ENCODE measurements around the gene PHACTR4. TPM values are rescaled to one million over a fixed set of nuclear protein-coding genes. Genes with fewer than 3 reads are reported as not detected.

The PHACTR4 gene
- polyA plus RNA-seq, 1 donor (not counting 4 experiments of a cell fraction or from before 2014, with no cell fraction given) = 12.2 TPM

DNA sequence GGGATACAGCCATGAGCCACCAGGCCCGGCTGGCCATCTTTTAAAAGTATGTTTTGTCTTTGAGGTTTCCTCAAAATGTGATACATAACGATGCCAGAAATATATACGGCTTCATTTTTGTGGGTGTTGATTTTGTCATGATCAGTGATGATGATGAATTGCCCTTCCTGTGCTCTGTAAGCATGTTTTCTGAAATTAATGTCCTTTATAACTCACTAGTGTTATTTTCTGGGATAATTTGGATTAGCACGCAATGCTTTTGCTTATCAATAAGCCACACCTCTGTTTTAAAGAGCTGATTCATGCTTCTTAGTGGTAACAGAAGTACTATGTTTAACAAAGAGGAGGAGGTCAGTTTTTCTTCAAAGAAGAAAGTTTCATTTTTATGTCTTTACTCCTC, 25.6 kb downstream of the PHACTR4 start:
- no peaks in the 10 kb centered on the region for H3K9me1 ChIP-seq (ENCODE audit: control insufficient read depth, extremely low read depth, insufficient read depth, low read length)
- no peak overlapping the region for H3K27ac ChIP-seq (ENCODE audit: control insufficient read depth, insufficient read depth, low read length)
- DNase-seq (ENCODE audit: low read depth, low spot score) (no peak), FAIRE-seq (no peak)
- H2AFZ ChIP-seq (ENCODE audit: control insufficient read depth, low read length) = no peak overlapping the region
- no peaks in the 10 kb centered on the region for H3K9me3 ChIP-seq (ENCODE audit: control insufficient read depth, low read depth, low read length)
- no peaks in the 10 kb centered on the region for H3K27me3 ChIP-seq (ENCODE audit: control insufficient read depth, extremely low read depth, insufficient read depth, low read length)
- peaks cover 13% of the 10 kb centered on the region for H3K79me2 ChIP-seq (ENCODE audit: control insufficient read depth, insufficient read depth, low read length)
- no peak overlapping the region for H3K4me2 ChIP-seq (ENCODE audit: control insufficient read depth, extremely low read depth, insufficient read depth, low read depth, low read length)
- H3K4me3 ChIP-seq (ENCODE audit: control insufficient read depth in 2 of 3, extremely low read depth in 1 of 3, insufficient read depth in 2 of 3, low read depth in 1 of 3, low read length in 3 of 3) = no peak overlapping the region
- H3K36me3 ChIP-seq (ENCODE audit: control insufficient read depth in 2 of 2, extremely low read depth in 1 of 2, insufficient read depth in 2 of 2, low read length in 2 of 2) = no peaks in the 10 kb centered on the region
- H3K9ac ChIP-seq (ENCODE audit: control insufficient read depth, extremely low read depth, insufficient read depth, low read length) = no peak overlapping the region
- H4K20me1 ChIP-seq (ENCODE audit: control insufficient read depth, extremely low read depth, insufficient read depth, low read length) = no peaks in the 10 kb centered on the region
- H3K4me1 ChIP-seq (ENCODE audit: control insufficient read depth, extremely low read depth, insufficient read depth, low read length) = peaks cover 4% of the 10 kb centered on the region
- dilution Hi-C loops (cut with MboI; ENCODE audit: extremely low pct_ligation_motif_present, low sequenced_read_pairs) = no loop called here
- no peak for TF ChIP-seq EZH2 (IDR thresholded peaks at IDR 0.05; ENCODE audit: low read length)
- TF ChIP-seq, protein P1, sequence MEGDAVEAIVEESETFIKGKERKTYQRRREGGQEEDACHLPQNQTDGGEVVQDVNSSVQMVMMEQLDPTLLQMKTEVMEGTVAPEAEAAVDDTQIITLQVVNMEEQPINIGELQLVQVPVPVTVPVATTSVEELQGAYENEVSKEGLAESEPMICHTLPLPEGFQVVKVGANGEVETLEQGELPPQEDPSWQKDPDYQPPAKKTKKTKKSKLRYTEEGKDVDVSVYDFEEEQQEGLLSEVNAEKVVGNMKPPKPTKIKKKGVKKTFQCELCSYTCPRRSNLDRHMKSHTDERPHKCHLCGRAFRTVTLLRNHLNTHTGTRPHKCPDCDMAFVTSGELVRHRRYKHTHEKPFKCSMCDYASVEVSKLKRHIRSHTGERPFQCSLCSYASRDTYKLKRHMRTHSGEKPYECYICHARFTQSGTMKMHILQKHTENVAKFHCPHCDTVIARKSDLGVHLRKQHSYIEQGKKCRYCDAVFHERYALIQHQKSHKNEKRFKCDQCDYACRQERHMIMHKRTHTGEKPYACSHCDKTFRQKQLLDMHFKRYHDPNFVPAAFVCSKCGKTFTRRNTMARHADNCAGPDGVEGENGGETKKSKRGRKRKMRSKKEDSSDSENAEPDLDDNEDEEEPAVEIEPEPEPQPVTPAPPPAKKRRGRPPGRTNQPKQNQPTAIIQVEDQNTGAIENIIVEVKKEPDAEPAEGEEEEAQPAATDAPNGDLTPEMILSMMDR (optimal IDR thresholded peaks at IDR 0.05 in 1 of 3, IDR thresholded peaks at IDR 0.05 in 1 of 3, conservative IDR thresholded peaks at IDR 0.05 in 1 of 3; ENCODE audit: extremely low read depth in 1 of 3, insufficient read depth in 2 of 3, low read length in 3 of 3) = no peak

DNA sequence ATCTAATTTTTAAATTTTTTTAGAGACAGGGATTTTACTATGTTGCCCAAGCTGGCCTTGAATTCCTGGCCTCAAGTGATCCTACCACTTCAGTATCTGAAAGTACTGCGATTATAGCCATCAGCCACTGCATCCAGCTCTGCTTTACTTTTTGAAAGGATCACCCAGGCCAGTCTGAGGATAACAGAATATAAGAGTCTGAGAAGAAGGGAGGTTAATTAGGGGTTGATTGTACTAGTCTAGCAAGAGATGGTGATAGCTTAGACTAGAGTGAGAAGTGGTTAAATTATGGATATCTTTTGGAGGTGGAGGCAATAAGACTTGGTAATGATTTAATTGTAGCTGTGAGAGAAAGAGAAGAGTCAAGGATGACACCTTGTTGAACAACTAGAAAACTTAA, 32.2 kb downstream of the PHACTR4 start:
- H3K27ac ChIP-seq (ENCODE audit: control insufficient read depth, insufficient read depth, low read length) = no peak overlapping the region
- no peak overlapping the region for H3K4me3 ChIP-seq (ENCODE audit: control insufficient read depth in 2 of 3, extremely low read depth in 1 of 3, insufficient read depth in 2 of 3, low read depth in 1 of 3, low read length in 3 of 3)
- H3K9me3 ChIP-seq (ENCODE audit: control insufficient read depth, low read depth, low read length) = no peaks in the 10 kb centered on the region
- H3K9ac ChIP-seq (ENCODE audit: control insufficient read depth, extremely low read depth, insufficient read depth, low read length) = no peak overlapping the region
- H3K27me3 ChIP-seq (ENCODE audit: control insufficient read depth, extremely low read depth, insufficient read depth, low read length) = no peaks in the 10 kb centered on the region
- H3K4me2 ChIP-seq (ENCODE audit: control insufficient read depth, extremely low read depth, insufficient read depth, low read depth, low read length) = no peak overlapping the region
- no peaks in the 10 kb centered on the region for H3K36me3 ChIP-seq (ENCODE audit: control insufficient read depth in 2 of 2, extremely low read depth in 1 of 2, insufficient read depth in 2 of 2, low read length in 2 of 2)
- no peaks in the 10 kb centered on the region for H3K4me1 ChIP-seq (ENCODE audit: control insufficient read depth, extremely low read depth, insufficient read depth, low read length)
- no peak for FAIRE-seq
- H2AFZ ChIP-seq (ENCODE audit: control insufficient read depth, low read length) = no peak overlapping the region
- DNase-seq (ENCODE audit: low read depth, low spot score) = no peak
- H4K20me1 ChIP-seq (ENCODE audit: control insufficient read depth, extremely low read depth, insufficient read depth, low read length) = no peaks in the 10 kb centered on the region
- no peaks in the 10 kb centered on the region for H3K9me1 ChIP-seq (ENCODE audit: control insufficient read depth, extremely low read depth, insufficient read depth, low read length)
- peaks cover 17% of the 10 kb centered on the region for H3K79me2 ChIP-seq (ENCODE audit: control insufficient read depth, insufficient read depth, low read length)
- TF ChIP-seq, protein P1 (optimal IDR thresholded peaks at IDR 0.05 in 1 of 3, IDR thresholded peaks at IDR 0.05 in 1 of 3, conservative IDR thresholded peaks at IDR 0.05 in 1 of 3; ENCODE audit: extremely low read depth in 1 of 3, insufficient read depth in 2 of 3, low read length in 3 of 3) = no peak
- no peak for TF ChIP-seq EZH2 (IDR thresholded peaks at IDR 0.05; ENCODE audit: low read length)
- dilution Hi-C loops (cut with MboI; ENCODE audit: extremely low pct_ligation_motif_present, low sequenced_read_pairs) = no loop called here

All from keratinocyte (primary cell).